CD14-positive monocyte (primary cell): ENCODE results near the gene HES6. TPM values are rescaled to one million over a fixed set of nuclear protein-coding genes. Genes with fewer than 3 reads are reported as not detected.

Experiments
- DNase-seq, 3 donors: peaks; one replicate each; pipeline ENCODE4 v3.0.0-alpha.2; 2011 to 2022
- H2AFZ ChIP-seq: 2 replicates; pipeline ENCODE4 v1.6.0; 2012; ENCODE audit warnings: mild to moderate bottlenecking, low read depth, low read length, inconsistent platforms; ENCODE audit not compliant: insufficient read depth, poor library complexity, severe bottlenecking
- H3K27ac ChIP-seq, 2 donors: 1 replicate in 1 of 2; 2 replicates in 1 of 2; pipeline ENCODE4 v1.5.1; 2012 to 2013; ENCODE audit warnings: low read length in 2 of 2, control low read depth in 1 of 2, inconsistent platforms in 1 of 2, low read depth in 1 of 2, mild to moderate bottlenecking in 1 of 2
- H3K27me3 ChIP-seq, 2 donors: one replicate each; pipeline versions ENCODE4 v1.6.0 to v1.6.1; 2011 to 2013; ENCODE audit warnings: low read length in 2 of 2; ENCODE audit not compliant: control insufficient read depth in 2 of 2, insufficient read depth in 2 of 2
- H3K36me3 ChIP-seq, 2 donors: replicated peaks in 1 of 2; 1 replicate in 1 of 2; 2 replicates in 1 of 2; pipeline versions ENCODE4 v1.5.1 to v1.6.1; 2012 to 2013; ENCODE audit warnings: low read length in 2 of 2, control low read depth in 1 of 2, inconsistent platforms in 1 of 2, mild to moderate bottlenecking in 1 of 2; ENCODE audit not compliant: insufficient read depth in 2 of 2, control insufficient read depth in 1 of 2
- H3K4me1 ChIP-seq, 2 donors: 1 replicate in 1 of 2; 2 replicates in 1 of 2; pipeline versions ENCODE4 v1.5.1 to v1.6.1; 2012 to 2013; ENCODE audit warnings: low read length in 2 of 2, control low read depth in 1 of 2, inconsistent platforms in 1 of 2, mild to moderate bottlenecking in 1 of 2, moderate library complexity in 1 of 2; ENCODE audit not compliant: insufficient read depth in 2 of 2, control insufficient read depth in 1 of 2
- H3K4me2 ChIP-seq: replicated peaks from 2 replicates; pipeline ENCODE3; 2012; ENCODE audit warnings: low read length, moderate library complexity, mild to moderate bottlenecking; ENCODE audit not compliant: poor library complexity, severe bottlenecking; ENCODE audit errors: extremely low read depth
- H3K4me3 ChIP-seq, 3 experiments: fragments of 200-600 bp in 1 of 3; sonication (generic) in 1 of 3; replicated peaks in 1 of 3; 1 replicate in 2 of 3; 2 replicates in 1 of 3; pipeline ENCODE4 v1.5.1; 2011 to 2013; ENCODE audit warnings: low read length in 3 of 3, mild to moderate bottlenecking in 3 of 3, control low read depth in 2 of 3, low read depth in 2 of 3, inconsistent platforms in 1 of 3, moderate library complexity in 1 of 3
- H3K79me2 ChIP-seq: 2 replicates; pipeline ENCODE4 v1.6.0; 2012; ENCODE audit warnings: mild to moderate bottlenecking, control low read depth, inconsistent platforms, low read length, moderate library complexity; ENCODE audit not compliant: insufficient read depth
- H3K9ac ChIP-seq: 2 replicates; pipeline ENCODE4 v1.6.0; 2017; ENCODE audit warnings: low read length, mild to moderate bottlenecking; ENCODE audit not compliant: insufficient read depth, poor library complexity, severe bottlenecking
- H3K9me3 ChIP-seq, 2 donors: replicated peaks in 1 of 2; 1 replicate in 1 of 2; 2 replicates in 1 of 2; pipeline versions ENCODE4 v1.5.1 to v1.6.1; 2012 to 2013; ENCODE audit warnings: low read length in 2 of 2, control low read depth in 1 of 2; ENCODE audit not compliant: control insufficient read depth in 1 of 2, insufficient read depth in 1 of 2
- H4K20me1 ChIP-seq: 2 replicates; pipeline ENCODE4 v1.6.0; 2012; ENCODE audit warnings: mild to moderate bottlenecking, low read length, control low read depth, moderate library complexity; ENCODE audit not compliant: insufficient read depth
- H3K27ac Mint-ChIP-seq, 7 donors: one replicate each; pipeline ENCODE4 v1.8.0; 2020; ENCODE audit warnings: mild to moderate bottlenecking in 7 of 7, mixed read lengths in 7 of 7, moderate library complexity in 6 of 7, inconsistent platforms in 2 of 7
- H3K27me3 Mint-ChIP-seq, 3 donors: one replicate each; pipeline ENCODE4 v1.8.0; 2021 to 2022; ENCODE audit warnings: low read depth in 3 of 3, mild to moderate bottlenecking in 3 of 3, mixed read lengths in 3 of 3, moderate library complexity in 3 of 3, inconsistent platforms in 1 of 3
- H3K36me3 Mint-ChIP-seq, 2 donors: one replicate each; pipeline ENCODE4 v1.8.0; 2020; ENCODE audit warnings: mixed read lengths in 2 of 2, inconsistent platforms in 1 of 2, mild to moderate bottlenecking in 1 of 2
- H3K4me1 Mint-ChIP-seq: one replicate; pipeline ENCODE4 v1.8.0; 2020; ENCODE audit warnings: mild to moderate bottlenecking, mixed read lengths
- H3K4me3 Mint-ChIP-seq, 2 donors: one replicate each; pipeline ENCODE4 v1.8.0; 2020; ENCODE audit warnings: mild to moderate bottlenecking in 2 of 2, mixed read lengths in 2 of 2, moderate library complexity in 1 of 2
- H3K9me3 Mint-ChIP-seq, 7 donors: one replicate each; pipeline ENCODE4 v1.8.0; 2020 to 2022; ENCODE audit warnings: mixed read lengths in 7 of 7, mild to moderate bottlenecking in 6 of 7, moderate library complexity in 6 of 7, inconsistent platforms in 2 of 7
- CTCF ChIP-seq: fragments of 200-600 bp; IDR thresholded peaks from one replicate; pipeline ENCODE4 v1.8.0; 2022; ENCODE audit warnings: antibody characterized with exemption, mild to moderate bottlenecking
- WGBS: methylation state at CpG from one replicate; pipeline ENCODE4 v1.1.5; 2013; ENCODE audit warnings: missing lambda C conversion rate; ENCODE audit not compliant: insufficient coverage; 5-methylcytosine and 5-hydroxymethylcytosine counted together
- intact Hi-C, 2 donors: fragments of 100-400 bp; cut with micrococcal nuclease; formaldehyde crosslinking; loops; one replicate each; pipeline versions ENCODE4 v1.15.0 to v1.15.1; 2023
- polyA plus RNA-seq, 3 donors: library from polyadenylated mRNA; depleted of rRNA in 1 of 3; unstranded in 2 of 3; stranded (reverse) in 1 of 3; fragments of 300-500 nt in 2 of 3; fragments of >200 nt in 1 of 3; fragmentation: Illumina TruSeq in 2 of 3; gene quantifications; 1 replicate in 2 of 3; 2 replicates in 1 of 3; pipeline ENCODE4 v1.2.3, GENCODE V29; 2012 to 2021

The HES6 gene
- polyA plus RNA-seq, 3 donors: 2.1 to 4.0 (median 2.8) TPM

GRCh38 chr2:238252766-238253630 is 13.2 kb upstream of the HES6 start:
- intact Hi-C loops: no loop called here
- H3K9ac ChIP-seq: no peak overlapping the region
- no peaks in the 10 kb centered on the region for H4K20me1 ChIP-seq
- H3K36me3 ChIP-seq: peaks cover 58 to 87% of the 10 kb centered on the region in 2 donors
- Mint-ChIP-seq H3K9me3 (no peaks in the 10 kb centered on the region), H3K27me3 (peaks cover 0 to 2% (median 2%) of the 10 kb centered on the region in 3 donors), H3K36me3 (peaks cover 77 to 93% of the 10 kb centered on the region in 2 donors), H3K4me3 (no peak overlapping the region), H3K27ac (peak overlapping the region in 2 of 7 donors; percentile 26 to 46), H3K4me1 (no peaks in the 10 kb centered on the region)
- DNase-seq: no peak
- H3K27me3 ChIP-seq: no peaks in the 10 kb centered on the region
- H3K27ac ChIP-seq: no peak overlapping the region
- no peak overlapping the region for H2AFZ ChIP-seq
- WGBS: 98% methylated on average over 34 of the region's 35 CpGs
- no peaks in the 10 kb centered on the region for H3K9me3 ChIP-seq
- H3K4me3 ChIP-seq: no peak overlapping the region
- H3K79me2 ChIP-seq: no peaks in the 10 kb centered on the region
- H3K4me1 ChIP-seq: no peaks in the 10 kb centered on the region
- TF ChIP-seq CTCF: no peak
- no peak overlapping the region for H3K4me2 ChIP-seq

DNA sequence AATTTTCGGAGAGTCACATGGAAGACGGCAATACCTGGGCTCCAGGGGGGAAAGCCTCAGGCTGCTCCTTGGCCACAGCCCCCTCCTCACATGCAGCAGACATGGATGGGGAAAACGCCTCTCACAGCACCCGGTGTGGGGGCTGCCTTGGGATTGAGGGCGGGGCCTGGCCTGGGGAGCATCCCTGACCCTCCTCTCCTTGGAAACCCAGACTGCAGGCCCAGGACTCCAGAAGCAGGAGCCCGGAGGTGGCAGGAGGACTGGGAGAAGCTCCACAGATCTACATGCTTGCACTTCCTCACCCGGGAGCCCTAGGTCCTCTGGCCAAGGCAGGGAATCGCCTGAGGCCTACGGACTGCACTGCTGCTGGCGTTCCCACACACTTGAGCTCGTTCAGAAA is 12.1 kb upstream of the HES6 start:
- Histone ChIP-seq H3K4me2 (no peak overlapping the region), H4K20me1 (no peaks in the 10 kb centered on the region), H3K9ac (no peak overlapping the region), H3K79me2 (no peaks in the 10 kb centered on the region), H3K4me1 (no peaks in the 10 kb centered on the region), H3K4me3 (no peak overlapping the region), H3K27ac (no peak overlapping the region), H2AFZ (no peak overlapping the region), H3K9me3 (no peaks in the 10 kb centered on the region), H3K27me3 (no peaks in the 10 kb centered on the region), H3K36me3 (peaks cover 53 to 86% of the 10 kb centered on the region in 2 donors)
- peaks cover 0 to 4% (median 2%) of the 10 kb centered on the region in 3 donors for H3K27me3 Mint-ChIP-seq
- intact Hi-C loops: no loop called here
- H3K36me3 Mint-ChIP-seq: peaks cover 79 to 94% of the 10 kb centered on the region in 2 donors
- no peak for TF ChIP-seq CTCF
- no peaks in the 10 kb centered on the region for H3K9me3 Mint-ChIP-seq
- no peak overlapping the region for H3K27ac Mint-ChIP-seq
- no peak for DNase-seq
- no peak overlapping the region for H3K4me3 Mint-ChIP-seq
- H3K4me1 Mint-ChIP-seq: peaks cover 2% of the 10 kb centered on the region
- WGBS: 99% methylated on average over 10 of the region's 11 CpGs
